Natural killer cell (primary cell): ENCODE measurements around the gene NFASC. TPM values are rescaled to one million over a fixed set of nuclear protein-coding genes. Genes with fewer than 3 reads are reported as not detected.

Source experiments
- ATAC-seq, 3 donors: fragments of 150-1000 bp in 2 of 3; fragments of 200-7000 bp in 1 of 3; cut with Tn5 transposase; 1 replicate in 1 of 3; 2 replicates in 2 of 3; pipeline ENCODE4 v1.10.0; 2021; ENCODE audit warnings: mild to moderate bottlenecking in 2 of 3, moderate library complexity in 2 of 3
- DNase-seq, 2 donors: peaks; one replicate each; pipeline versions ENCODE4 v3.0.0 to v3.0.0-alpha.2; 2013 to 2021; ENCODE audit warnings: mixed read lengths in 1 of 2
- H3K27ac ChIP-seq: one replicate; pipeline ENCODE4 v1.5.1; 2013; ENCODE audit warnings: mild to moderate bottlenecking, low read length
- H3K27me3 ChIP-seq: one replicate; pipeline ENCODE4 v1.6.1; 2013; ENCODE audit warnings: low read length; ENCODE audit not compliant: control insufficient read depth, insufficient read depth
- H3K36me3 ChIP-seq: one replicate; pipeline ENCODE4 v1.6.1; 2013; ENCODE audit warnings: low read length; ENCODE audit not compliant: control insufficient read depth, insufficient read depth
- H3K4me1 ChIP-seq: one replicate; pipeline ENCODE4 v1.6.1; 2013; ENCODE audit warnings: low read length; ENCODE audit not compliant: control insufficient read depth, insufficient read depth
- H3K4me3 ChIP-seq: one replicate; pipeline ENCODE4 v1.5.1; 2013; ENCODE audit warnings: low read length
- H3K9me3 ChIP-seq: one replicate; pipeline ENCODE4 v1.6.1; 2013; ENCODE audit warnings: low read length; ENCODE audit not compliant: control insufficient read depth, insufficient read depth
- H3K27ac Mint-ChIP-seq, 2 donors: one replicate each; pipeline ENCODE4 v1.8.0; 2022; ENCODE audit warnings: mild to moderate bottlenecking in 2 of 2, mixed read lengths in 2 of 2, moderate library complexity in 1 of 2
- H3K27me3 Mint-ChIP-seq, 2 donors: one replicate each; pipeline ENCODE4 v1.8.0; 2022; ENCODE audit warnings: low read depth in 2 of 2, mixed read lengths in 2 of 2
- H3K36me3 Mint-ChIP-seq: one replicate; pipeline ENCODE4 v1.8.0; 2022; ENCODE audit warnings: mixed read lengths
- H3K4me1 Mint-ChIP-seq, 2 donors: one replicate each; pipeline ENCODE4 v1.8.0; 2022; ENCODE audit warnings: mixed read lengths in 2 of 2
- H3K4me3 Mint-ChIP-seq: one replicate; pipeline ENCODE4 v1.8.0; 2022; ENCODE audit warnings: mild to moderate bottlenecking, moderate library complexity, mixed read lengths
- H3K9me3 Mint-ChIP-seq, 2 donors: one replicate each; pipeline ENCODE4 v1.8.0; 2022; ENCODE audit warnings: mixed read lengths in 2 of 2
- CTCF ChIP-seq: fragments of 200-600 bp; IDR thresholded peaks from one replicate; pipeline ENCODE4 v1.8.0; 2022; ENCODE audit warnings: antibody characterized with exemption
- WGBS: methylation state at CpG from one replicate; pipeline ENCODE4 v1.1.7; 2013; ENCODE audit warnings: missing lambda C conversion rate; ENCODE audit not compliant: insufficient coverage; 5-methylcytosine and 5-hydroxymethylcytosine counted together
- intact Hi-C: fragments of 100-400 bp; cut with micrococcal nuclease; formaldehyde crosslinking; loops from one replicate; pipeline ENCODE4 v1.14.2; 2022
- total RNA-seq, 4 donors: library from RNA; stranded (reverse); fragments of 120-200 nt in 1 of 4; gene quantifications; one replicate each; pipeline versions ENCODE4 v1.2.3 to v1.2.4, GENCODE V29; 2013 to 2022

NFASC gene
- total RNA-seq, 3 donors from 2014 or later (not counting 1 experiment from before 2014, with no cell fraction given) = 0.09 to 0.27 TPM; not detected in 1

GRCh38 chr1:205020466-205020865 is 149.8 kb downstream of the NFASC start:
- Mint-ChIP-seq H3K36me3 (no peaks in the 10 kb centered on the region), H3K4me3 (no peak overlapping the region), H3K27ac (no peak overlapping the region), H3K9me3 (no peaks in the 10 kb centered on the region), H3K27me3 (peaks cover 0 to 3% of the 10 kb centered on the region in 2 donors), H3K4me1 (no peaks in the 10 kb centered on the region)
- Histone ChIP-seq H3K27ac (no peak overlapping the region), H3K36me3 (no peaks in the 10 kb centered on the region), H3K4me3 (no peak overlapping the region), H3K9me3 (no peaks in the 10 kb centered on the region), H3K27me3 (no peaks in the 10 kb centered on the region), H3K4me1 (no peaks in the 10 kb centered on the region)
- no peak for TF ChIP-seq CTCF
- WGBS = 92% methylated on average over 9 of the region's 9 CpGs
- ATAC-seq (no peak), DNase-seq (no peak)
- intact Hi-C loops = no loop called here

GRCh38 chr1:205024679-205025078 is 154.0 kb downstream of the NFASC start:
- H3K4me1 Mint-ChIP-seq = no peaks in the 10 kb centered on the region
- intact Hi-C loops = no loop called here
- H3K4me1 ChIP-seq = no peaks in the 10 kb centered on the region
- H3K4me3 ChIP-seq = no peak overlapping the region
- no peaks in the 10 kb centered on the region for H3K36me3 Mint-ChIP-seq
- ATAC-seq (no peak), DNase-seq (no peak)
- 95% methylated on average over 2 of the region's 2 CpGs for WGBS
- TF ChIP-seq CTCF = no peak
- no peak overlapping the region for H3K4me3 Mint-ChIP-seq
- no peaks in the 10 kb centered on the region for H3K27me3 ChIP-seq
- no peak overlapping the region for H3K27ac ChIP-seq
- no peak overlapping the region for H3K27ac Mint-ChIP-seq
- no peaks in the 10 kb centered on the region for H3K9me3 ChIP-seq
- H3K27me3 Mint-ChIP-seq = peaks cover 0 to 3% of the 10 kb centered on the region in 2 donors
- no peaks in the 10 kb centered on the region for H3K36me3 ChIP-seq
- no peaks in the 10 kb centered on the region for H3K9me3 Mint-ChIP-seq

GRCh38 chr1:205025239-205025638 is 154.6 kb downstream of the NFASC start:
- Mint-ChIP-seq H3K36me3 (no peaks in the 10 kb centered on the region), H3K9me3 (no peaks in the 10 kb centered on the region), H3K27ac (no peak overlapping the region), H3K4me3 (no peak overlapping the region), H3K4me1 (no peaks in the 10 kb centered on the region), H3K27me3 (peaks cover 3 to 5% of the 10 kb centered on the region in 2 donors)
- Histone ChIP-seq H3K36me3 (no peaks in the 10 kb centered on the region), H3K4me3 (no peak overlapping the region), H3K4me1 (no peaks in the 10 kb centered on the region), H3K9me3 (no peaks in the 10 kb centered on the region), H3K27me3 (no peaks in the 10 kb centered on the region), H3K27ac (no peak overlapping the region)
- WGBS = 94% methylated on average over 16 of the region's 16 CpGs
- TF ChIP-seq CTCF = no peak
- intact Hi-C loops = no loop called here
- no peak for DNase-seq
- no peak for ATAC-seq

- 91% methylated on average over 5 of the region's 6 CpGs for WGBS
- Mint-ChIP-seq H3K4me3 (no peak overlapping the region), H3K36me3 (no peaks in the 10 kb centered on the region), H3K9me3 (no peaks in the 10 kb centered on the region), H3K27ac (no peak overlapping the region), H3K27me3 (peaks cover 3 to 10% of the 10 kb centered on the region in 2 donors), H3K4me1 (no peaks in the 10 kb centered on the region)
- no peaks in the 10 kb centered on the region for H3K9me3 ChIP-seq
- DNase-seq (no peak), ATAC-seq (no peak)
- H3K36me3 ChIP-seq = no peaks in the 10 kb centered on the region
- no peak overlapping the region for H3K4me3 ChIP-seq
- no peak overlapping the region for H3K27ac ChIP-seq
- intact Hi-C loops = no loop called here
- no peak for TF ChIP-seq CTCF
- no peaks in the 10 kb centered on the region for H3K4me1 ChIP-seq
- H3K27me3 ChIP-seq = no peaks in the 10 kb centered on the region
These were observed 155.5 kb downstream of the NFASC start for GRCh38 chr1:205026181-205026580.
